HEK293T (cell line): ENCODE data around the gene GPR146.

Experiments used
- BHLHE40 ChIP-seq: fragments of 450-650 bp; IDR thresholded peaks from 2 replicates; pipeline ENCODE4 v1.6.1; 2016; ENCODE audit warnings: mild to moderate bottlenecking, moderate library complexity, borderline replicate concordance
- CTBP1 ChIP-seq: fragments of 450-650 bp; IDR thresholded peaks from 2 replicates; pipeline ENCODE4 v1.6.1; 2016; ENCODE audit warnings: borderline replicate concordance
- FOXA1 ChIP-seq: fragments of 450-650 bp; IDR thresholded peaks from 2 replicates; pipeline ENCODE4 v1.6.1; 2016; ENCODE audit warnings: mild to moderate bottlenecking
- FOXM1 ChIP-seq: fragments of 450-650 bp; IDR thresholded peaks from 2 replicates; pipeline ENCODE4 v1.6.1; 2017; ENCODE audit warnings: mild to moderate bottlenecking, borderline replicate concordance
- HDGF ChIP-seq: fragments of 450-650 bp; IDR thresholded peaks from 2 replicates; pipeline ENCODE4 v1.6.1; 2017; ENCODE audit warnings: antibody characterized with exemption, borderline replicate concordance
- L3MBTL2 ChIP-seq: fragments of 450-650 bp; conservative IDR thresholded peaks from 2 replicates; pipeline ENCODE4 v1.6.1; 2016; ENCODE audit warnings: mild to moderate bottlenecking
- NFRKB ChIP-seq: fragments of 450-650 bp; IDR thresholded peaks from 2 replicates; pipeline ENCODE4 v1.6.1; 2016; ENCODE audit warnings: mild to moderate bottlenecking, moderate library complexity
- SP1 ChIP-seq: fragments of 450-650 bp; IDR thresholded peaks from 2 replicates; pipeline ENCODE4 v1.6.1; 2017
- SUZ12 ChIP-seq: fragments of 450-650 bp; IDR thresholded peaks from 2 replicates; pipeline ENCODE4 v1.6.1; 2016; ENCODE audit warnings: mild to moderate bottlenecking
- TF ChIP-seq, protein P1 (sequence below): fragments of 450-650 bp; IDR thresholded peaks from 2 replicates; pipeline ENCODE4 v1.6.1; 2016

GRCh38 chr7:1095621-1096155 lies 51.3 kb downstream of the GPR146 start:
- TF ChIP-seq SUZ12 (no peak), NFRKB (no peak), L3MBTL2 (no peak), HDGF (no peak), FOXA1 (no peak), CTBP1 (no peak), BHLHE40 (no peak), FOXM1 (no peak), SP1 (no peak)
- TF ChIP-seq, protein P1, sequence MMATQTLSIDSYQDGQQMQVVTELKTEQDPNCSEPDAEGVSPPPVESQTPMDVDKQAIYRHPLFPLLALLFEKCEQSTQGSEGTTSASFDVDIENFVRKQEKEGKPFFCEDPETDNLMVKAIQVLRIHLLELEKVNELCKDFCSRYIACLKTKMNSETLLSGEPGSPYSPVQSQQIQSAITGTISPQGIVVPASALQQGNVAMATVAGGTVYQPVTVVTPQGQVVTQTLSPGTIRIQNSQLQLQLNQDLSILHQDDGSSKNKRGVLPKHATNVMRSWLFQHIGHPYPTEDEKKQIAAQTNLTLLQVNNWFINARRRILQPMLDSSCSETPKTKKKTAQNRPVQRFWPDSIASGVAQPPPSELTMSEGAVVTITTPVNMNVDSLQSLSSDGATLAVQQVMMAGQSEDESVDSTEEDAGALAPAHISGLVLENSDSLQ, result no peak
